Adipose tissue (tissue), 3 donors: Measurements from ENCODE around the gene BRK1. TPM values are rescaled to one million over a fixed set of nuclear protein-coding genes. Genes with fewer than 3 reads are reported as not detected.
"Not testable (repeated sequence)": the region's sequence is repeated elsewhere in the genome, so short reads cannot be mapped to it uniquely, and the experiment has no call there.

ENCODE experiments used
- H3K27ac ChIP-seq: one replicate; pipeline ENCODE4 v1.5.1; 2013; ENCODE audit warnings: low read depth, low read length
- WGBS, 3 donors: extraction: QIAGEN DNeasy Blood & Tissue Kit; methylation state at CpG; one replicate each; pipeline ENCODE4 v1.1.7; 2013; 5-methylcytosine and 5-hydroxymethylcytosine counted together
- polyA plus RNA-seq, 3 donors: library from polyadenylated mRNA; stranded (reverse); fragments of 200-250 nt; gene quantifications; one replicate each; pipeline ENCODE4 v1.2.3, GENCODE V29; 2013
- donor health status: healthy with polysubstance abuse.
- donor health status: Bipolar disorder and iron deficiency.
- donor health status: healthy.

The BRK1 gene
- polyA plus RNA-seq, 3 donors: 80.1 to 293 (median 194) TPM

DNA sequence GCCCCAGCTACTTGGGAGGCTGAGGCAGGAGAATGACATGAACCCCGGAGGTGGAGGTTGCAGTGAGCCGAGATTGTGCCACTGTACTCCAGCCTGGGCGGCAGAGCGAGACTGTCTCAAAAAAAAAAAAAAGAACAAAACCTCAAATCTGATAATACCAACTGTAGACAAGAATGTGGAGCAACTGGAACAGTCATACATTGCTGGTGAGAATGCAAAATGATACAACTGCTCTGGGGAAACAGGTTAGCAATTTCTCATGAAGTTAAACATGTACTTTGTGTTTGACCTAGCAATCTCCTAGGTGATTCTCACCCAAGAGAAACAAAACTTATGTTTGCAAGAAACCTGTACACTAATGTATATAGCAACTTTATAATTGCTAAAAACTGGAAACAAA, 21.7 kb downstream of the BRK1 start:
- WGBS, 3 donors: 75 to 87% (median 83%) methylated on average over 4 of the region's 4 CpGs
- H3K27ac ChIP-seq: no peak overlapping the region

DNA sequence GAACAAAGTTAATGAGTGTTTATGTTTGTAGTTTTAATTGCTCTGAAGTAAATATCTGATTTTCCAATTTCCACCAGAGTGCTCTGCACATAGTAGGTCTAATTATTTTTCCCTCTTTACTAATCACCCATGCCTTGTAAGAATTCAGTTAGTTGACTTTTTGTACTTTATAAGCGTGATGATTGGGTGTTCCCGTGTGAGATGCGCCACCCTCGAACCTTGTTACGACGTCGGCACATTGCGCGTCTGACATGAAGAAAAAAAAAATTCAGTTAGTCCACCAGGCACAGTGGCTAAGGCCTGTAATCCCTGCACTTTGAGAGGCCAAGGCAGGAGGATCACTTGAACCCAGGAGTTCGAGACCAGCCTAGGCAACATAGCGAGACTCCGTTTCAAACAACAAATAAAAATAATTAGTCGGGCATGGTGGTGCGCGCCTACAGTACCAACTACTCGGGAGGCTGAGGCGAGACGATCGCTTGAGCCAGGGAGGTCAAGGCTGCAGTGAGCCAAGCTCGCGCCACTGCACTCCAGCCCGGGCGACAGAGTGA, 25.6 kb downstream of the BRK1 start:
- WGBS, 3 donors: 78 to 89% (median 84%) methylated on average over 22 to 23 of the region's 23 CpGs
- no peak overlapping the region for H3K27ac ChIP-seq

DNA sequence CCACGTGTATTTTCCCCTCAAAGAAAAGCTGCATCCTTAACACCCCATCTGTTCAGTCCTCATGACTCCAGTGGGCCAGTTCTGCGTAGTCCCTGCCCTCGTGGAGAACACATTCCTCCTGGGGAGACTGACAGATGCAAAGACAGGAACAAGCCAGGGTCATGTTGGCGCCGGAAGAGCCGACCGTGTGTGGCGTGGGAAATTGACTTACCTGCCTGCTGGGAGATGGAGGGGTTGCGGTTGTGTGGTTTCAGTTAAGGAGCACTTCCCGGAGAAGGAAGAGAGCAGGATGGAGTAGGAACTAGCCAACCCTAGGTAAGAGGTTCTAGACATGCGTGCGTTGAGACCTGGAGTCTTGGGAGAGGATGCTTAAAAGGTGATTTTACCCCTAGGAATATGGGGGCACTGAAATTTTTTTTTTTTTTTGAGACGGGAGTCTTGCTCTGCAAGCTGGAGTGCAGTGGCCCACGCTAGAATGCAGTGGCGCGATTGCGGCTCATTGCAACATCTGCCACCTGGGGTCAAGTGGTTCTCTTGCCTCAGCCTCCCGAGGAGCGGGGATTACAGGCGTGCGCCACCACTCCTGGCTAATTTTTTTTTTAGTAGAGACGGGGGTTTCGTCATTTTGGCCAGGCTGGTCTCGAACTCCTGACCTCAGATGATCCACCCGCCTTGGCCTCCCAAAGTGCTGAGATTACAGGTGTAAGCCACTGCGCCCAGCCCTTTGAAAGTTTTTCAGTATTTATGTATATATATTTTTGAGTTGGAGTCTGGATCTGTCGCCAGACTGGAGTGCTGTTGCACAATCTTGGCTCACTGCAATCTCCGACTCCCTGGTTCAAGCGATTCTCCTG, 27.5 kb downstream of the BRK1 start:
- 61 to 70% (median 62%) methylated on average over 29 of the region's 29 CpGs for WGBS, 3 donors
- no peak overlapping the region for H3K27ac ChIP-seq

DNA sequence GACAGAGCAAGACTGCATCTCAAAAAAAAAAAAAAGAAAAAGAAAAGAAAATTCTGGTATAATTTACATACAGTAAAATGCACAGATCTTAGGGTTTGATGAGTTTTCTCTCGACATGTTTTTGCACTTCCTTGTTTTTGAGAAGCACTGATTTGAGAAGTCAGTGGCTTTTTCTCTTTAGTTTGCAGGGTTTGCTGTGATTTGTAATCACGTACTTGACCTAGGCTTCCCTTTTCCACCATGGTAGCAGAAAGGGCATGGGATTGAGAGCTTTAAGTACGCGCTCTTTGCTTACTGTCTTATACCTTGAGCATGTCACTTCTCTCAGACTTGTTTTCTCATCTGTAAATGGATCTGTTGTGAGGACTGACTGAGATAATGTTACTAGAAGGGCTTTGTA, 30.2 kb downstream of the BRK1 start:
- WGBS, 3 donors: 69 to 88% (median 79%) methylated on average over 4 of the region's 4 CpGs
- H3K27ac ChIP-seq: no peak overlapping the region

DNA sequence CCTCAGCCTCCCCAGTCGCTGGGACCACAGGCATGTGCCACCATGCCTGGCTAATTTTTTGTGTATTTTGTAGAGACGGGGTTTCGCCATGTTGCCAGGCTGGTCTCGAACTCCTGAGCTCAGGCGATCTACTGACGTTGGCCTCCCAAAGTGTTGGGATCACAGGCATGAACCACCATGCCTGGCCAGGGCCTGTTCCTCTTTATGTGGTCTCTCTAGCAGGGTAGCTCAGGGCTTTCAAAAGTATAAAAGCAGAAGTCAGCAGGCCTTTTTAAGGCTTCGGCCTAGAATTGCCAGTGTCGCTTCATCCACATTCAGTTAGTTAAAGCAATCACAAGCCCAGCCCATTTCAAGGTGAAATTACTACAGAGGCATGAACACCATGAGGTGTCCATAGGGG, 33.8 kb downstream of the BRK1 start:
- H3K27ac ChIP-seq: no peak overlapping the region
- WGBS, 3 donors: 78 to 85% (median 83%) methylated on average over 8 of the region's 8 CpGs

DNA sequence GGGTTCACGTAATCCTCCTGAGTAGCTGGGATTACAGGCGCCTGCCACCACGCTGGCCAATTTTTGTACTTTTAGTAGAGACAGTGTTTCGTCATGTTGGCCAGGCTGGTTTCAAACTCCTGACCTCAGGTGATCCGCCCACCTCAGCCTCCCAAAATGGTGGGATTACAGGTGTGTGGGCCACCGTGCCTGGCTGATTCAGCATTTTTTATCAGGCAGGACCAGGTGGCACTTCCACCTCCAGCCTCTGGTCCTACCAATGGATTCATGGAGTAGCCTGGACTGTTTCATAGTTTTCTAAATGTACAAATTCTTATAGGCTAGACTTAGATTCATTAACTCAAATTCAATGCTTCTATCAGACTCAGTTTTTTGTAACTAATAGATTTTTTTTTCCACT, 35.5 kb downstream of the BRK1 start:
- WGBS, 3 donors: 78 to 84% (median 81%) methylated on average over 6 of the region's 6 CpGs
- H3K27ac ChIP-seq: no peak overlapping the region

DNA sequence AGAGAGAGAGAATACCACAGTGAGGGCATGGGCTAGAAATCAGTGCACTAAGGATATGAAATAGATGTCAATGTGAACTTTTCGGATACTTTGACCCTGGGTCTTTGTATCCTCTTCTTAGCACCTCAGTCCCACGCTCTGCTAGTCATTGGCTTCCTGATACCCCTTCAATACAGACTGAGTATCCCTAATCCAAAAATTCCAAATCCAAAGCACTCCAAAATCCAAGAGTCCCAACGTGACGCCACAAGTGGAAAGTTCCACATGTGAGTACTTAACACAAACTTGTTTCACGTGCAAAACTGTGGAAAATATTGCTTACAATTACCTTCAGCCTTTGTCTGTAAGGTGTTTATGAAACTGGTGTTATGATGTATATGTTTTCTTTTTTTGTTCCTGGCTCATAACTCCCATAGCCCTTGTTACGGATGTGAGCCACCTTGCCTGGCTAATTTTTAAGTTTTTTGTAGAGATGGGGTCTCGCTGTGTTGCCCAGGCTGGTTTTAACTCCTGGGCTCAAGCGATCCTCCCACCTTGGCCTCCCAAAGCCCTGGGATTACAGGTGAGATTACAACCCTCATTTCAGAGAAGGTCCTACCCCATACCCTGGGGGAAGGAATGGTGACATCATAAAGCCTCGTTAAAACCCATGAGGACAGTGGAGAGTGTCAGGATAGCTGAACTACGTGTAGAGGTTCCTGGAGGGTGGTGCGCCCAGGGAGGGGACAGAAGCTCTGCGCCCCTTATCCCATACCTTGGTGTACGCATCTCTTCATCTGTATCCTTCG, 39.1 kb downstream of the BRK1 start:
- 90 to 93% (median 92%) methylated on average over 14 of the region's 14 CpGs for WGBS, 3 donors
- no peak overlapping the region for H3K27ac ChIP-seq

DNA sequence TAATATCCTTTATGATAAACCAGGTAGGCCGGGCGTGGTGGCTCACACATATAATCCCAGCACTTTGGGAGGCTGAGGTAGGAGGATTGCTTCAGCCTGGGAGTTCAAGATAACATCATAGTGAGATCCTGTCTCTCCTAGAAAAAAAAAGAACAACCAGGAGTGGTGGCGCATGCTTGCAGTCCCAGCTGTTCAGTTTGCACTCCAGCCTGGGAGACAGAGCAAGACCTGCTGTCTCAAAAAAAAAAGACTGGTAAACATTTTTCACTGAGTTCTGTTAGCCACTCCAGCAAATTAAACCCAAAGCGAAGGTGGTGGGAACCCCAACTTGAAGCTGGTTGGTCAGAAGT, 39.6 kb downstream of the BRK1 start:
- H3K27ac ChIP-seq: no peak overlapping the region
- WGBS, 3 donors: 93 to 94% (median 93%) methylated on average over 4 of the region's 4 CpGs

DNA sequence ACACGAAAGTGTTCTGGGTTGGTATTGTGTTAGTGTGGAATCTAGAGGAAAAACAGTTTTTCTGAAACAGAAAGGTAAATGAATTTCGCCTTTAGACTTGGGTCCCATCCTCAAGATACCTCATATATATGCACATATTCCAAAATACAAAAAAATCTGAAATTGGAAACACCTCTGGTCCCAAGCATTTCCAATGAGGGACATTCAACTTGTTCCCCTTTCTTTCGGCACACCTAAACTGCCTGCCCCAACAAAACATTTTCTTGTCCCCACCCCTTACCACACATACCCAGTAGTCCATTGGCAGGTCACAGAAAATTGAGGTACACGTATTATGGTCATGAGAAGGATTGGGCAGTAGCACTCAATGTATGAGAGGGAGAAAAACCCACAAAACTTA, 40.2 kb downstream of the BRK1 start:
- 93 to 96% (median 94%) methylated on average over 4 of the region's 4 CpGs for WGBS, 3 donors
- H3K27ac ChIP-seq: no peak overlapping the region

DNA sequence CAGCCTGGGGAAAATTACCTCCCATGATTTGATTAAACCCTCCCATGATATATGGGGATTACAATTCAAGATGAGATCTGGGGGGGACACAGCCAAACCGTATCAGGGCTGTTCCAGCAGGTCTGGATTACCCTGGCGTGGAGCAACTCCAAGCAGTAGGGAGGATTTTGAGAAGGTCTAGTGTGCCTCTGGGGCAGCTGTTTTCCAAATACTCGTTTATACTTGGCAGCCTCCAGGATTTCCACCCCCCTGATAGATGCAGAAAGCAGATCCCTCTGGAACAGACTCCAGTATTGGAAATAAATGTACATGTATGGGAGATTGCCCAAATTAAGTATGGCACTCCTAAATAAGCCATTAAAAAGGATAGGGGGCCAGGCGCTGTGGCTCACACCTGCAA, 41.6 kb downstream of the BRK1 start:
- 60 to 79% (median 69%) methylated on average over 4 of the region's 4 CpGs for WGBS, 3 donors
- no peak overlapping the region for H3K27ac ChIP-seq

DNA sequence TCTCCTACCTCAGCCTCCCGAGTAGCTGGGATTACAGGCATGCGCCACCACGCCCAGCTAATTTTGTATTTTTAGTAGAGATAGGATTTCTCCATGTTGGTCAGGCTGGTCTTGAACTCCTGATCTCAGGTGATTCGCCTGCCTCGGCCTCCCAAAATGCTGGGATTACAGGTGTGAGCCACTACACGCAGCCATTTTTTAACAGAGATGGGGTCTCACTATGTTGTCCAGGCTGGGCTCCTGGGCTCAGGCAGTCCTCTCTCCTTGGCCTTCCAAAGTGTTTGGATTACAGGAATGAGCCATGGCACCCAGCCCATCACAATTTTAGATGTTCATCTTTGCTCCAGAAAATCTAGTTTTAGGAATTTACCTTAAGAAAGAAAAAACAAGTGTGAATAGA, 43.1 kb downstream of the BRK1 start:
- not testable (repeated sequence) for H3K27ac ChIP-seq
- whole genome bisulfite sequencing, 3 donors: 97 to 98% (median 98%) methylated on average over 6 of the region's 6 CpGs

DNA sequence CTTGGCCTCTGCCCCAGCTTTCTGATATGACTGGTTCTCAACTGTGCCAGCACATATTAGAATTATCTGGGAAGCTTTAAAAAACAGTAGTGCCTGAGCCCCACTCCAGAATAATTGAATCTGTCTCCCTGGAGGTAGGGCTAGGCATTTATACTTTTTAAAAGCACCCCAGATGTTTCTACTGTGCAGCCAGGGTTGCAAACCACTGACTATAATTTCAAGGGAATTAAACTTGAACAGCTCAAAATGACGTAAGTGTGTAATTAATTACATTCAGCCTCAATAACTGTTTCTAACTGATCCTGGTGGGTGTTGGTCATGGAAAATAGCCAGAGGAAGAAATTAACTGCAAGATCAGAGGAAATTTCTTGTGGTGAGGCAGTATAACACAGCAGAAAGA, 44.9 kb downstream of the BRK1 start:
- WGBS, 3 donors: 35 to 48% (median 41%) methylated on average over 1 of the region's 1 CpG
- no peak overlapping the region for H3K27ac ChIP-seq

DNA sequence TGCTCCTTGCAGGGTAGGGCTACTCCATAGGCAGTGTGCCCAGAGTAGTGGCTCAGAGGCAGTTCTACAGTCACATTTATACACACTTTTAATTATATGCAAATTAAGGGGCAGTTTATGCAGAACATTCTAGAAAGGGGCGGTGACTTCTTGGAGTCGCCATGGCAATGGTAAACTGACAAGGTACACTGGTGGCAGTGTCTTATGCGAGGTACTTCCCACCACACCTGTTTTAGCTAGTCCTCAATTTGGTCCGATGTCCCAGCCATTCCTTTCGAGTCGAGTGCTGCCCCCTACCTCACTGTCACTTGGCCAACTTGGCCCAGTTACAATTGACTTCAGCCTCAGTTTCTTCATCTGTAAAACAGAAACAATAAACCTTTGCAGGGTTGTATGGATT, 45.5 kb downstream of the BRK1 start:
- WGBS, 3 donors: 71 to 86% (median 75%) methylated on average over 6 of the region's 6 CpGs
- no peak overlapping the region for H3K27ac ChIP-seq

DNA sequence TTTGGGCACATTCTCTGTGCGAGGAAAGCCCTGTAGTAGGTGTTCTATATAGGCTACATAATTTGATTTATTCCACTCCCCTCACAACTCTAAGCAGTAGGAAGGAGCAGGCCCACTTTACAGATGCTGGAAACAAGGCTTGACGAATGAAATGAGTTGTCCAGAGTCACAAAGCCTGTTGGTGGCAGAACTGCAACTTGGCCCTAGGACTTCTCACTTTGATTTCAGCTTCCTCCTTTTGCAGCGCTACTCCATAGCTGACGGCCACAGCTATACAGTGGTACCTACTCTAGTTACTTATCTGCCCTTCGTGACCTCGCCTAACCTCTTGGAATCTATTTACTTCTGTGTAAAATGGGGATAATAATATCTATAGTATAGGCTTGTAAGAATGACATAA, 46.7 kb downstream of the BRK1 start:
- 81 to 93% (median 81%) methylated on average over 6 of the region's 6 CpGs for WGBS, 3 donors
- no peak overlapping the region for H3K27ac ChIP-seq

DNA sequence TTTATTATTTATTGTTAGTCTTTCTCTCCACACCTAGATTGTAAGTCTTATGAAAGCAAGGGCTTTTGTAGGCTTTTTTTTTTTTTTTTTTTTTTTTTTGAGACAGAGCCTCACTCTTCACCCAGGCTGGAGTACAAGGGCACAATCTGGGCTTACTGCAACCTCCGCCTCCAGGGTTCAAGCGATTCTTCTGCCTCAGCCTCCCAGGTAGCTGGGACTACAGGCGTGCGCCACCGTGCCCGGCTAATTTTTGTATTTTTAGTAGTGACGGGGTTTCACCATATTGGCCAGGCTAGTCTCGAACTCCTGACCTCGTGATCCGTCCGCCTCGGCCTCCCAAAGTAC, 48.7 kb downstream of the BRK1 start:
- 67 to 75% (median 71%) methylated on average over 12 of the region's 12 CpGs for WGBS, 3 donors
- not testable (repeated sequence) for H3K27ac ChIP-seq

DNA sequence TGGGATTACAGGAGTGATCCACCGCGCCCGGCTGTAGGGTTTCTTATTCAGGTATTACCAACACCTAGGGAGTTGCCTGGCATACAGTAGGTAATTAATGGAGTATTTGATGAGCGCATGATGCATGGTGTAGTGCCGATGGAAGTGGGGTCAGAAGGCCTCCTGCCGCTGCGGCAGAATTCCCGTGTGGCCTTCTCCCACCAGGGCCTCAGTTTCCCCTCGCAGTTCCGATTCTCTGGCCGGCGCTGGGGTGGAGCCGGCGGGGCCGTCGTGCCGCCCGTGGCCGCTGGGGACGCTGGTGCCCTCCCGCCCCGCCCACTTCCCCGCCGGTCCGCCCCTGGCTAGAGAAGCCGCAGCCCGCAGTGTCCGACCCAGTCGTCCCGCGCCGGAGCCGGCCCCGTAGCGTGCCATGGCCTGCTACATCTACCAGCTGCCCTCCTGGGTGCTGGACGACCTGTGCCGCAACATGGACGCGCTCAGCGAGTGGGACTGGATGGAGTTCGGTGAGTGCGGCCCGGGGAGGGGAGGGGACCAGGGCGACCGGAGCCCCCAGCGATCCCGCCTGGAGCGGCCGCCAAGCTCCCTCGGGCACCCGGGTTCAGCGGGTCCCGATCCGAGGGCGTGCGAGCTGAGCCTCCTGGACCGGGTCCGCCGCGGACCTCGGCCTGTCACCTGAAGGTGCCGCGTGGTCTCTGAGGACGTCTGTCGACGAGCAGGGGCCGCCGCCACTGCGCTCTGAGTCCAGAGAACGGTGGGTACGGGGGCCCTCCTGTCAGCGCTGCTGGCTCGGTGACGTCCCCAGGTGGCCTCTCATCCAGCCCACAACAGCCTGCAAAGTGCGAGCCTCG, 49.3 kb downstream of the BRK1 start, which contains the start of gene IRAK2:
TSS of gene IRAK2 (plus strand) at position 374 of the 848 bp plus-strand sequence. CDS start at position 410, 36 bp downstream.
- no peak within 1 kb of the TSS for H3K27ac ChIP-seq
- WGBS, 3 donors: 2 to 3% (median 2%) methylated on average over 61 to 76 of the region's 76 CpGs

DNA sequence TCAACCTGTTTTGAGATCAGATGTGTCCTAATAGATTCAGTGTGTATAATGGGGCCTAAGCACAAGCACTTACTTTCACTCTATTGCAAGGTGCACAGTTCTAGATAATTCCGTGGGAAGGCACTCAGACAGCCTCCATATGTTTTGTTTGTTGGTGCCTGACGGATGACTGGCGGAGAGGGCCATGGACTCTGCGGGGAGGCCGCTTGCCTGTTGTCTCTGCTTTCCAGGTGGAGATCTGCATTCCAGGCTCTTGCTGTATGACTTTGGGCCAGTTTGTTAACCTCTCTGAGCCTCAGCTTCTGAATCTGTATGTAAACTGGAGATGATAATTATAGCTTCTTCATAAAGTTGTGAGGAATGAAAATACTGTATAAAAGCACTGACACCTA, 50.7 kb downstream of the BRK1 start:
- 76 to 97% (median 96%) methylated on average over 5 of the region's 5 CpGs for WGBS, 3 donors
- no peak overlapping the region for H3K27ac ChIP-seq

DNA sequence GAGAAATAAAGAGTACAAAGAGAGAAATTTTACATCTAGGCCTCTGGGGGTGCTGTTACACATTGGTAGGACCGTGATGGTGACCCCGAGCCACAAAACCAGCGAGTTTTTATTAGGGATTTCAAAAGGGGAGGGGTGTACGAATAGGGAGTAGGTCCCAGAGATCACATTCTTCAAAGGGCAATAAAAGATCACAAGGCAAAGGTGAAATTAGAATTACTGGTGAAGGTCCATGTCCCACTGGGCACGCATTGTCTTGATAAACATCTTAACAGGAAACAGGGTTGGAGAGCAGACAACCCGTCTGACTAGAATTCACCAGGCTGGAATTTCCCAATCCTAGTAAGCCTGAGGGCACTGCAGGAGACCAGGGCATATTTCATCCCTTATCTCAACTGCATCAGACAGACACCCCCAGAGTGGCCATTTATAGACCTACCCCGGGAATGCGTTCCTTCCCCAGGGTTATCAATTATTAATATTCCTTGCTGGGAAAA, 53.6 kb downstream of the BRK1 start:
- H3K27ac ChIP-seq: no peak overlapping the region
- WGBS, 3 donors: 73 to 78% (median 78%) methylated on average over 8 of the region's 8 CpGs
